GM10266 (cell line): ENCODE data around the gene CSF1R.

ENCODE experiments used
- DNase-seq: peaks from one replicate; pipeline ENCODE4 v3.0.0; 2012; ENCODE audit errors: extremely low spot score
- TF ChIP-seq, protein P1 (sequence below): IDR thresholded peaks from 2 replicates; pipeline ENCODE4 v1.5.1; 2012; ENCODE audit warnings: mild to moderate bottlenecking, low read depth; ENCODE audit not compliant: control insufficient read depth, insufficient read depth; ENCODE audit errors: missing control alignments

Gene CSF1R

DNA sequence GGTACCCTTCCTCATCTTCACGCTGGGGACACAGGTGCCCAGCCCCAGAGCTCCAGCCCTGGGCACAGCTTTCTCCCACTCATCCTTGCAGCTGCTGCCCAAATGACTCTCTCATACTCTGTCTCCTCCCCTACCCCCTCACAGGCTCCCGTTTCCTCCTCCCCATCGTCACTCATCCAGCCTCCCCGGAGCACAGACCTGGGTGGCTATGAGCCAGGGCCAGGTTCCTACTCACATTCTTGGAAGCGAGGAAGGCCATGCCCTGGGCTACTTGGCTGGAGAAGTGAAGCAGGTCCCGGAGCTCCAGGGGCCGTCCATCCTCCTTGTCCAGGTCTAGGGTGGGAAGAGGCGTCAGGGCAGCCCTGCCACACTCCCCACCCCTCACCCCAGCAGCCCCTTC lies 29.3 kb downstream of the CSF1R start:
- DNase-seq: no peak
- TF ChIP-seq, protein P1, sequence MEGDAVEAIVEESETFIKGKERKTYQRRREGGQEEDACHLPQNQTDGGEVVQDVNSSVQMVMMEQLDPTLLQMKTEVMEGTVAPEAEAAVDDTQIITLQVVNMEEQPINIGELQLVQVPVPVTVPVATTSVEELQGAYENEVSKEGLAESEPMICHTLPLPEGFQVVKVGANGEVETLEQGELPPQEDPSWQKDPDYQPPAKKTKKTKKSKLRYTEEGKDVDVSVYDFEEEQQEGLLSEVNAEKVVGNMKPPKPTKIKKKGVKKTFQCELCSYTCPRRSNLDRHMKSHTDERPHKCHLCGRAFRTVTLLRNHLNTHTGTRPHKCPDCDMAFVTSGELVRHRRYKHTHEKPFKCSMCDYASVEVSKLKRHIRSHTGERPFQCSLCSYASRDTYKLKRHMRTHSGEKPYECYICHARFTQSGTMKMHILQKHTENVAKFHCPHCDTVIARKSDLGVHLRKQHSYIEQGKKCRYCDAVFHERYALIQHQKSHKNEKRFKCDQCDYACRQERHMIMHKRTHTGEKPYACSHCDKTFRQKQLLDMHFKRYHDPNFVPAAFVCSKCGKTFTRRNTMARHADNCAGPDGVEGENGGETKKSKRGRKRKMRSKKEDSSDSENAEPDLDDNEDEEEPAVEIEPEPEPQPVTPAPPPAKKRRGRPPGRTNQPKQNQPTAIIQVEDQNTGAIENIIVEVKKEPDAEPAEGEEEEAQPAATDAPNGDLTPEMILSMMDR: no peak

DNA sequence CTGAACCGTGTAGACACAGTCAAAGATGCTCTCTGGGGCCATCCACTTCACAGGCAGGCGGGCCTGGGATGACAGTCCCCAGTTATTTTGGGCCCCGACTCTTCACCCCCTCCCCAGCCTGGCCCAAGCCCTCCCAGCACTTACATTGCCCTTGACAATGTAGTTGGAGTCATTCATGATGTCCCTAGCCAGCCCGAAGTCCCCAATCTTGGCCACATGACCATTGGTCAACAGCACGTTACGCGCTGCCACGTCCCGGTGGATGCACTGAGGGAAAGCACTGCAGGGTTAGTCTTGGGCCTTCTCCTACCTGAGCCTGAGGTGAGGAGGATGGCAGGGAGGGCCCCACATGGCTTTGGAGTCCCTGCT lies 30.3 kb downstream of the CSF1R start:
- DNase-seq: no peak
- TF ChIP-seq, protein P1: no peak

DNA sequence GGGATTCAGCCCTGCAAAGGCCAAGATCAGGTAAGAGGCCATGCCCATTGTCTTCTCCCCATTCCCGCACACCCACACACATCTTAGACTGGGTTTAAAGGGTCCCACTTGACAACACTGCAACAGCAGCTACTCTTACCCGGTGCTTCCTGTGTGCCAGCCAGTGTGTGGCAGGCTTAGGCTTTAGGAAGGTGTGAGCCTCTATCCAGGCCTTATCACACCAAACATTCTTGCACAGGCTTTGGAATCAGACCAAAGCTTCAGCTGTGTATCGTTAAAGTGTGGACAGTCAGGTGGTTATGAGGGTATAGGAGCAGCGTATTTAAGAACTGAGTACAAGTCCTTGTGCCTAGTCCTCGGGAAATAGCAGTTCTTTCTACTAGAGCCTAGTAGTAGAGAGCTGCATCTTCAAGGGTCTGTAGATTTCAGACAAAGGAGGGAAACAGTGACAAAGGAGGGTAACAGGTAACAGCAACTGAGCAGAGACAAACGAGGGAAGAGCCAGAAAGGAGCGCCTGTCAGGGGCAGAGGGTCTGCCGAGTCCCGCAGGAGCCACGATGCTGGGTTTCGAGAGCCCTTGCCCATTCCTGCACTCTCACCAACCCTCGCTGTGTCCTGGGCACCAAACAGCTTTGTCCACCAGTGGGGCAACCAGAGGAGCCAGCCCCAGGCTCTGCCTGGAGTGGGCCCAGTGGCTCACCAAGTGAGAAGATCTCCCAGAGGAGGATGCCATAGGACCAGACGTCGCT lies 30.9 kb downstream of the CSF1R start:
- no peak for DNase-seq
- TF ChIP-seq, protein P1: no peak

DNA sequence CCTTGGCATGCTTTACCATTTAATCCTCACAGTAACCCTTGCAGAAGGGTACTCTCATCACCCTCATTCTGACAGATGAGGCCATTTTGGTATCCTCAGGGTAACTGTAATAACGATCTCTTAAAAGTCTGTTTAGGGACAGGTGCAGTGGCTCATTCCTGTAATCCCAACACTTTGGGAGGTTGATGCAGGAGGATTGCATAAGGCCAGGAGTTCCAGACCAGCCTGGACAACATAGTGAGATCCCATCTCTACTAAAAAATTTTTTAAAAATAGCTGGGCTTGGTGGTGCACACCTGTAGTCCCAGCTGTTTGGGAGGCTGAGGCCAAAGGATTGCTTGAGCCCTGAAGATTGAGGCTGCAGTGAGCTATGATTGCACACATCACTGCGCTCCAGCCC lies 31.8 kb downstream of the CSF1R start:
- no peak for DNase-seq
- TF ChIP-seq, protein P1: no peak

DNA sequence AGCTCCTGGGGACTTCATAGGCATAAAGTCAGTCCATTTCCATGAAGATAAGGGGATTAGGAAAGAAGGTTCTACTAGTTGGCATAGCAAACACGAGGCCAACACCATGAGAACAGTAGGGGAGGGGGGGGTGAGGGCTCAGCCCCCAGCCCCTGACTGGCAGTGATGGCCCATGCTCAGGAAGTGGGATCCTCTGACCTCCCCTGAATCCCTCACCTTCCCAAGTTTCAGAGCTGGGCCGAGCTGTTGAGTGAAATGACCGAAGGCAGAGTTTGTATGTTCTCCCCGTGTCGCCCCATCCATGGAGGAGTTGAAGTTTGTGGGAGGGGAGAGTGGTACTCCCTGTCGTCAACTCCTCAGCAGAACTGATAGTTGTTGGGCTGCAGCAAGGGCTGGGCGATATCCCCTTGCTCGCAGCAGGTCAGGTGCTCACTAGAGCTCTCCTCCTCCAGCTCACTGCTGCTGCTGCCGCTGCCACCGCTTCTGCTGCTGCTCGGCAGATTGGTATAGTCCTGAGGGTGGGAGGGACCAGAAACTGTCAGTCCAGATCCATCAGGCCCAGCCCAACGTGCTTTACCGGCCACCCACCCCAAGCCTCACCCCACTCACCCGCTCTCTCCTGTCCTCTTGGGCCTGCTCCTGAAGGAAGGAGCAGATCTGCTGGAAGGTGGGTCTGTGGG lies 32.5 kb downstream of the CSF1R start:
- TF ChIP-seq, protein P1: no peak
- DNase-seq: no peak

DNA sequence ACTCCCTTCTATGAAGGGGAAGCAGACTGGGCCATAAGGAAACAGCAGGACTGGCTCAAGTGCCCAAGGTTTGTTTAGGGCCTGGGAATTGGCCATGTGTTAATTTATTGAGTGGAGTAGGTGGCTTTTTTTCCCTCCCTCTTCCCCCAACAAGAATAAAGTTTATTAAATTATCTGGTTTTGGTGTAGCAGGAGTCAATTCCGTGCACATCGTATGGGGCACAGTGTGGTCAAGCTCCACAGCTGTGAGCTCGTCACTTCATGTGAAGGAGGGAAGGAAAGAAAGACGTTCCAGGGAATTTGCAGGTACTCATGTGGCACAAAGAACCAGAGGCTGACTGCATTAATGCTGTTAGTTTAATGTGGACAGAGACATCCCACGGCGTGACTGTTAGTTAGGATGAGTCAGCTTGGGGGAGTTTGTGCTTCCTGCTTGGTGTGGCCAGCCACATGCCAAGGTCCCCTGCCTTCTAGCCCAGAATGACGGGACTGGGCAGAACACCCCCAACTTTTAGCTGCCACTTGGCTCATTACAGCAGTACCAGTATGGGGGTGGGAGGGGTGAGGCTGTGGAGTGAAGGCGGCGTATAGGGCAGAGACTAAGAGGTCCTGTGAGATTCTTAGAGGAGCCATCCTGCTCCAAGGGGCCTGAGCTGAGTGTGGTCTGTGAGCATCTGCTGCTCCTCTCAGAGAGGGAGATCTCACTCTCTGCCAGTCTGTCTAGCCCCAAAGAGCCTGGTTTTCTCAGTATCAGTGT lies 33.2 kb downstream of the CSF1R start:
- DNase-seq: no peak
- TF ChIP-seq, protein P1: no peak
